GM19239 (cell line): ENCODE results near the gene DIPK1A.
"Not testable (repeated sequence)": the region's sequence is repeated elsewhere in the genome, so short reads cannot be mapped to it uniquely, and the experiment has no call there.

ENCODE experiments used
- DNase-seq: peaks from one replicate; pipeline ENCODE4 v3.0.0; 2011; ENCODE audit warnings: low spot score; ENCODE audit not compliant: insufficient read length
- FAIRE-seq: peaks from 2 replicates; lab custom pipeline; 2011; peaks lifted over from hg19 to GRCh38; lab: Jason Lieb, UNC

DIPK1A gene

GRCh38 chr1:92985101-92985500 lies 23.8 kb upstream of the DIPK1A start:
- FAIRE-seq (no peak), DNase-seq (no peak)

DNA sequence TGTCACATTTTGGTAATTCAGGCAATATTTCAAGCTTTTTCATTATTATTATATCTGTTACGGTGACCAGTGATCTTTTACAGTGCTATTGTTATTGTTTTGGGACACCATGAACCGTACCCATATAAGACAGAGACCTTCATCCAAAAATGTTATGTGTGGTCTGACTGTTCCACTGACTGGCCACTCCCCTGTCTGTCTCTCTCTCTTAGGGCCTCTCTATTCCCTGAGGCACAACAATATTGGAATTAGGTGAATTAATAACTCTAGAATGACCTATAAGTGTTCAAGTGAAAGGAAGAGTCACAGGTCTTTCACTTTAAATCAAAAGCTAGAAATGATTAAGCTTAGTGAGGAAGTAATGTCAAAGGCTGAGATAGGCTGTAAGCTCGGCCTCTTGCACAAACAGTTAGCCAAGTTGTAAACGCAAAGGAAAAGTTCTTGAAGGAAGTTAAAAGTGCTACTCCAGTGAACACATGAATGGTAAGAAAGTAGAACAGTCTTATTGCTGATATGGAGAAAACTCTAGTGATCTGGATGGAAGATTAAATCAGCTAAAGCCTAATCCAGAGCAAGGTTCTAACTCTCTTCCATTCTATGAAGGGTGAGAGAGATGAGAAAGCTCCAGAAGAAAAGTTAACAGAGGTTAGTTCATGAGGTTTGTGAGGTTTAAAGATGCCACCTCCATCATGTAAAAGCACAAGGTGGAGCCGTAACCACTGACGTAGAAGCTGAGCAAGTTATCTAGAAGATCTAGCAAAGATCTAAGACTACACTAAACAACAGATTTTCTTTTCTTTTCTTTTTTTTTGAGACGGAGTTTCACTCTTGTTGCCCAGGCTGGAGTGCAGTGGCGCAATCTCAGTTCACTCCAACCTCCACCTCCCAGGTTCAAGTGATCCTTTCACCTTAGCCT lies 19.7 kb upstream of the DIPK1A start:
- FAIRE-seq (peak; percentile 95), DNase-seq (no peak)

DNA sequence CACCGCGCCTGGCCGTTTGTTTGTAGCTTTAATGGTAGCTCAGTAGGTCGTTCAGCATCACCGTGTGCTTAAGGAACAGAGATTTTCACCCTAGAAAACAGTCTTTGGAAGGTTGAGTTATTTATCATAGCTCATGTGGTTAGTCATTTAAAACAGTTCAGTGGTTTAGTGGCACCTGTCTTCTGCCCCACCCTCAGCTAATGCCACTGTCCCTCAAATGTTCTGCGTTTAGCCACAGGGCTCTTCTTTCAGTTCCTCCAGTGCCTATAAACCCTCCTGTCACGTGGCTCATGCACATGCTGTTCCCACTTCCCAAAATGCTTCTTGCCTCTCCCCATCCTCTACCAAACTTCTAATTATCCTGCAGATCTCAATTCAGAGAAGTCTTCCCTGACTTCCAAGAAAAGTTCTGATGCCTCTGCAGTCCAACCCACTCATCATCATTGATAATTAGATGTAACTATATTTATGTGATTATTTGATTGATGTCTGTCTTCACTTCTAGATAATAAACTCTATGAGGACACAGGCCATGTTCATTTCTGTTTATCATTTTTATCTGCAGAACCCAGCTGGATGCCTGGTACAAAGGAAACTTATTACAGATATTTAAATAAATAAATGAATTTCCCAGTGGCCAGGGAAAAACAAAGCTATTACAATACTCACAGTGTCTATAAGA lies 14.4 kb upstream of the DIPK1A start:
- FAIRE-seq = peak; percentile 98
- DNase-seq = no peak

GRCh38 chr1:92974112-92974511 lies 12.8 kb upstream of the DIPK1A start:
- not testable (repeated sequence) for FAIRE-seq, DNase-seq

GRCh38 chr1:92973203-92973897 lies 12.1 kb upstream of the DIPK1A start:
- FAIRE-seq = peak; percentile 60

GRCh38 chr1:92972409-92973129 lies 11.3 kb upstream of the DIPK1A start:
- DNase-seq = no peak
- FAIRE-seq = peak; percentile 91

More at GRCh38 chr1:92973203-92973897, 12.1 kb upstream of the DIPK1A start:
- DNase-seq = no peak

- DNase-seq, FAIRE-seq: not testable (repeated sequence)
Measured at GRCh38 chr1:92971932-92972331, 10.7 kb upstream of the DIPK1A start.

DNA sequence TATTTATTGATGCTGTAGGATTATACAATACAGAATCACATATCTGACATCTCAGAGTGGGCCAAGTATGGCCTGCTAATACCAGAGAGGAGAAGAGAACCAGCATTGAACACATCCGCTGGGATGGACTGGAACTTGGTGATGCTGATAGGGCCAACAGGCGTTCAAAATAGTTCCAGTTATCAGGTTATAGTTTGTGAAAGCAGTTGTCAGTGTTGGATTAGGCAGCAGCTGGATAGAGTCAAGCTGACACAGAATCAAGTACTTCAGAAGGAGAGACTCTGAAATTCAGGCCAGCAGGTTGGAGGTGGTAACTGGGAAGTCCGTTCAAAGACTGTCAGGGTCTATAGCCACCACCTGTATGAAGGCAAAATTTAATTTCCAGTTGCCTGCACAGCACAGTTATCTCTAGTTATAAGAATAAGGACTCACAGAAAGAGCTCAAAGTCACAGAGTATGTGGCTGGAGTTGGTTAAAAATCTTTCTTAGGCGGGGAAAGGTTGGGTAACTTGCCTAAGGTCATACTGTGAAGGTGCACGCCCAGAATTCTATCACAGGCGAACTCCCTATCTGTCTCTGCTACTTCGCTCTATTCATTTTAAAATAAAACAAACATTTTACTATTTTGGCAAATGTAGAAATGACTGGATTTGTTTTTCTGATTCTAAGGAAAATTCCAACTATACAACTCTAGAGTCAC lies 9.9 kb upstream of the DIPK1A start:
- no peak for DNase-seq
- no peak for FAIRE-seq

DNA sequence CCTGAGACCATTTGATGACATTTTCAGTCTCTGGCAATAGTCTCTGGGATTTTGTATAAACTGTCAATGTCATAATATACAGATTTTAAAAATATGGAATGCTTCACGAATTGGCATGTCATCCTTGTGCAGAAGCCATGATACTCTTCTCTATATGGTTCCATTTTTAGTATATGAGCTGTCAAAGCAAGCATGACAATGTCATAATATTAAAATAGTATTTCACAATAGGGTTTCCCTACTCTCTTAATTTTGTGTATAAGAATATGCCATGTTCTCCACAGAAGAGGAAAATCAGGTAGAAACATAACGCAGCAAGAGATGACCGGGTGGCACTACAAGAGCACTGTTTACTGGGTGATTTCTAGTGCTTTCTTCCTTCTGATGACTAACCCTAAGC lies 8.3 kb upstream of the DIPK1A start:
- no peak for FAIRE-seq
- no peak for DNase-seq

GRCh38 chr1:92968138-92969032 lies 7.1 kb upstream of the DIPK1A start:
- peak; percentile 99 for FAIRE-seq
- DNase-seq = no peak

DNA sequence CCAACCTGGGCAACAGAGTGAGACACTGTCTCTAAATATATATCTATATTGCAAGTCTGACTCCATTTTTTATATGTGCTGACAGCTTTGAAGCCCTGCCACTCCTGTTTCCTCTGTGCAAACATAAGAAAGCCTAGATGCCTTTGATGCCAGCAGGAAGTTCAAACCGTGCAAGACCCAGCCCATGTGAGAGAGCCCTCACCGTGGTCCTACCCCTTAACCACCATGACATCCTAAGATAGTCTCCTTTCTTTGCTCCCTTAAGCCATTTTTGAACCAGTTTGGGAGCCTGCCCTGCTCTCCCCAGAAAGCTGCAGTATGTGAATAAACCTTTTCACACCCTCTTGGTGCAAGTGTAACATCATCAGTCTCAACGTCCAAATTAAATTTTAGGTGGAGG lies 3.7 kb upstream of the DIPK1A start:
- DNase-seq (no peak), FAIRE-seq (no peak)

GRCh38 chr1:92964316-92964715 lies 3.1 kb upstream of the DIPK1A start:
- FAIRE-seq = no peak
- DNase-seq = no peak

DNA sequence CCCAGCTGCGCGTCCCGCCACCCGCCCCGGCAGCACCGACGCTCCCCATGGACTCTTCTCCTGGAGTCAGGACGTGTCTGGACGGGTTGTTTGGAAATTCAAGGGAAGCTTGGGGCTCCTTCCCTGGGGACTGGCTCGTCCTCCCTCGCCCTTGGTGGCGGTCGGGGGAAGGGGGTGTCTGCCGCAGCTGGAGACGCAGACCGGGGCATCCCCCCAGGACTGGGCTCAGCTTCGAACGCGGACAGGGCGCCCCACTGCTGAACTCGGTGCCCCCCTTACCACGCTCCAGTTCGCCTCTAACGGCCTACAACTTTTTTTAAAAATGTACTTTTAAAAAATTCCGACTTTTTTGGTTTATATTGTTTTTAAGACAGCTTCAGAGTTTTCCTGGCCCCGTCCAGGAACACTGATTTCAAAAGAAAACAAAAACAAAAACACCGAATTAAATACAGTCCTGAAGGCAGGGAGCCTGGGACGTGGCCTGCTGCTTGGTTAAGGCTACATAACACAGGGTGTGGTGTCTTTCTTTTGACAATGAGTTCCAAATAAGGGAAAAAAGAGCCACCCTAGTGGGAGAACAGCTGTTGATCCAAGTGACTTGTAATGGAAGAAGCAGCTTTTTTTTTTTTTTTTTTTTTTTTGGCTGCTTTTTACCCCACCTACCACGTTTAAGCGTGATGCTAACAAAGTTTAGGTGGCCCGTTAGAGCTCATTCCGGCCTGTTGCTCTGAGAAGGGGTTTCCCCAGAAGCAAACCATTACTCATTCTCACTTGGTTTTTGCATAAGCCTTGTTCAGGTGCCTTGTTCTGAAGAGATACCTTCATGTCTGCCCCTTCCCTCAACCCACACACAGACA lies 862 bp upstream of the DIPK1A start:
- peak; percentile 97 for FAIRE-seq

GRCh38 chr1:92960395-92961130 lies 699 bp downstream of the DIPK1A start:
- FAIRE-seq = peak; percentile 98
- no peak for DNase-seq

More for the DNA sequence above, 862 bp upstream of the DIPK1A start:
- no peak for DNase-seq

DNA sequence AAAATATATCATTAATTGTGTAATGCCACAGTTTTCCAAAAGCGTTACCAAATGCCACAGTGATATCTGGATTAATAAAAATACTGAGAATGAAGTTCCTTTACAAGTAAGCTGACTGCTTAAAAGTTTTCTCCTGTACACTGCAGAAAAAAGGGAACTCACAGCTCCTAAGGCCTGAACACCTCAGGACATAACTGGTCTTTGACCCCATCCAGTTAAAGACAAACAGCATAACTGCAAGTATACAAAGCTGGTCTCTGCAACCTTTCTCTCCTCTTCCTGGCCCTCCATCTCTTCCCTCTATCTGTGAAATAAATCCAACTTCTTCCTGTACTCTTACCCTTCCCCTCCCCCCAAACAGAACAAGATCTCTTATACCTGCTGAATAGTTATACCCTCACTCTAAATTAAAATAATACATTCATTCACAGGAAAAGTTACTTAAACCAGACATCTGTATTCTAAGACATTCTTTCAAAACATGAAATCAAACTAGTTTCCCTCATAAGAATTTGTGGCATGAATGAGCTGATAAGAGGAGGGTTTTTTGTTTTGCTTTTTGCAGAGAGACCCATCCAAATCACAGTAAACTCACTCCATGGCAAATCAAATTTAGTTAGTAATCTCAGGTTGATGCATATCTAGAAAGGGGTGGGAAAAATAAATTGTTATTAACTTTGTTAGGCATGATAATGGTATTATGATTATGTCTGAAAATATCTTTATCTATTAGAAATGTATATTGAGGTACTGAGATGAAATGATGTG lies 2.9 kb downstream of the DIPK1A start:
- DNase-seq = no peak
- FAIRE-seq = peak; percentile 42

DNA sequence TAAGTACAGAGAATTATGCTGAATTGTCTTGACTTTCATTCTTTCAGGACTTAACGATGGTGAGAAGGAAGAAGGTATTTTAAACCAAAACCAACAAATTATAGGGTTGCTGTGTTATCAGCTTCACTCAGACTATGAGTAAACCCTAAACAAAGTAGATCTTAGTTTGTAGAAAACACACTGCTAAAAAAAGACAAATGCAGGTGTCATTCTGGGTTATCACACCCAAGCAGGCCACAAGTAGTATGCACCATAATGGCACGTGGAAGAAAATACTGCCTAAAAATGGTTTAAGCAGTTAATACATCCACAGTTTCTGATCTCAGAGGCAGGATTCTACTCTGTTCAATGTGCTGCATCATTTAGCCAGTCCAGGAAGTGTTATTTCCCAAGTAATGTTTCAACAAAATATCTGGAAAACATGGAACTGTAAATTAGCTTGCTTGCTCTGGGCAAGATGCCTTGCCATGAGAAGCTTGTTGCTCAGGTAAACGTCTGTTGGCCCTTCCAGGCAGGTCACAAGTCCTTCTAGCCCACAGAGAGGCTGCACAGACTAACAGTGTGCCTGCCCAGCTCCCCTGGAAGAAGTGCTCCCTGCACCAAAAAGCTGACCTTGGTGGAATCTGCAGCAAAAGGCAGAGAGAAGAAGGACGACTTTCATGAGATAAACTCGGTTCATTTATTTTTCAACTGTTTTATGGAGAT lies 4.1 kb downstream of the DIPK1A start:
- FAIRE-seq = peak; percentile 91

More for the DNA sequence above, 4.1 kb downstream of the DIPK1A start:
- DNase-seq = no peak
